ENCODE results near the gene GPT2. TPM values are rescaled to one million over a fixed set of nuclear protein-coding genes. Genes with fewer than 3 reads are reported as not detected.

Gene GPT2, protein sequence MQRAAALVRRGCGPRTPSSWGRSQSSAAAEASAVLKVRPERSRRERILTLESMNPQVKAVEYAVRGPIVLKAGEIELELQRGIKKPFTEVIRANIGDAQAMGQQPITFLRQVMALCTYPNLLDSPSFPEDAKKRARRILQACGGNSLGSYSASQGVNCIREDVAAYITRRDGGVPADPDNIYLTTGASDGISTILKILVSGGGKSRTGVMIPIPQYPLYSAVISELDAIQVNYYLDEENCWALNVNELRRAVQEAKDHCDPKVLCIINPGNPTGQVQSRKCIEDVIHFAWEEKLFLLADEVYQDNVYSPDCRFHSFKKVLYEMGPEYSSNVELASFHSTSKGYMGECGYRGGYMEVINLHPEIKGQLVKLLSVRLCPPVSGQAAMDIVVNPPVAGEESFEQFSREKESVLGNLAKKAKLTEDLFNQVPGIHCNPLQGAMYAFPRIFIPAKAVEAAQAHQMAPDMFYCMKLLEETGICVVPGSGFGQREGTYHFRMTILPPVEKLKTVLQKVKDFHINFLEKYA
- total RNA-seq = 10.3 and 16.3 TPM in 2 replicates
- 5.8 and 6.5 TPM in 2 replicates for polyA plus RNA-seq
- 7.0 and 9.9 TPM in 2 replicates for polyA plus RNA-seq (2012)
- 34.6 and 65.4 TPM in 2 replicates for polyA minus RNA-seq (ENCODE audit: low replicate concordance)

DNA sequence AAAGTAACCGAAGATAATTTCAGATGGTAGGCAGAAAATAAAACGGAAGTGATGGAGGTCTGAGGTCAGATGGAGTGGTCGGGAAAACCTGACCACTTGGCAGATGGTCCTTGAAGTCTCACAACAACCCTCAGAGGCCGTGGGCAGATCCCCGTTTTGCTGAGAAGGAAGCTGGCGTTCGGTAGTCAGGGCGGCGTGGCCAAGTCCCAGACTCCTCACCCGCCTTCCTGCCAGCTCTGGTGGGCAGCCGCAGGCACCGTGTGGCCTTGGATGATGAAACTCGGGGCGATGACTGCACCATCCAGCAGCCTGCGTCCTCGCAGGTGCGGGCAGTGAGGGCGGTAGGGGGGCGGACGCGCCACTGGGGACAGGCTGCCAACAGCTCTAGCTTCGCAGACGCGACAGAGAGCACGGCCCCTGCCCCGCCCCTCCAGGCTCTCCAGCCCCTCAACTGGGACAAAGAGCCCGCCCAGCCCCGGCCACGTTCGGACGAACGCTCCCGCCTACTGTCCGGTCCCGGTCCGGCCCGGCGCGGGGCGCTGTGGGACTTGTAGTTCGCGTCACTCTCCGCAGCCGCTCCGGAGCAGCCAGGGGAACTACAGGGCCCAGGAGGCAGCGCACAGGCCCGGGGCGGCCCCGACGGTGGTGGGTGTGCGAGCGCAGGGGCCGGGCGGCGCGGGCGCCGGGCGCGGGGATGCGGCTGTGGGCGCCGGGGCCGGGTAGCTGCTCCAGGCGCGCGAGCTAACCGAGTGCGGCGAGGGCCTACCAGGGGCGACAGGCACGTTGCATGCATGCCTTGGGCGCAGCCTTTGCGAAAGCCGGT lies at the start of gene GPT2:
GPT2 (plus strand) TSS at position 673 of the 823 bp plus-strand sequence. CDS start 354 bp downstream, outside the sequence.
- no peaks in the 10 kb centered on the region for H3K9me3 ChIP-seq (ENCODE audit: control insufficient read depth, insufficient read depth, low read depth, low read length)
- TF ChIP-seq EZH2 (IDR thresholded peaks at IDR 0.05; ENCODE audit: low read length, missing control alignments) = no peak
- TF ChIP-seq, protein P1, sequence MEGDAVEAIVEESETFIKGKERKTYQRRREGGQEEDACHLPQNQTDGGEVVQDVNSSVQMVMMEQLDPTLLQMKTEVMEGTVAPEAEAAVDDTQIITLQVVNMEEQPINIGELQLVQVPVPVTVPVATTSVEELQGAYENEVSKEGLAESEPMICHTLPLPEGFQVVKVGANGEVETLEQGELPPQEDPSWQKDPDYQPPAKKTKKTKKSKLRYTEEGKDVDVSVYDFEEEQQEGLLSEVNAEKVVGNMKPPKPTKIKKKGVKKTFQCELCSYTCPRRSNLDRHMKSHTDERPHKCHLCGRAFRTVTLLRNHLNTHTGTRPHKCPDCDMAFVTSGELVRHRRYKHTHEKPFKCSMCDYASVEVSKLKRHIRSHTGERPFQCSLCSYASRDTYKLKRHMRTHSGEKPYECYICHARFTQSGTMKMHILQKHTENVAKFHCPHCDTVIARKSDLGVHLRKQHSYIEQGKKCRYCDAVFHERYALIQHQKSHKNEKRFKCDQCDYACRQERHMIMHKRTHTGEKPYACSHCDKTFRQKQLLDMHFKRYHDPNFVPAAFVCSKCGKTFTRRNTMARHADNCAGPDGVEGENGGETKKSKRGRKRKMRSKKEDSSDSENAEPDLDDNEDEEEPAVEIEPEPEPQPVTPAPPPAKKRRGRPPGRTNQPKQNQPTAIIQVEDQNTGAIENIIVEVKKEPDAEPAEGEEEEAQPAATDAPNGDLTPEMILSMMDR (conservative IDR thresholded peaks at IDR 0.05 in 1 of 2, IDR thresholded peaks at IDR 0.05 in 1 of 2; ENCODE audit: low read depth in 1 of 2, low read length in 2 of 2) = no peak
- peak within 1 kb of the TSS; percentile 91 for H2AFZ ChIP-seq (ENCODE audit: low read length)
- no peaks in the 10 kb centered on the region for H3K79me2 ChIP-seq (ENCODE audit: control insufficient read depth, insufficient read depth, low read length)
- peaks cover 3% of the 10 kb centered on the region for H3K4me1 ChIP-seq (ENCODE audit: control insufficient read depth, extremely low read depth, insufficient read depth, low read length)
- H3K27me3 ChIP-seq (ENCODE audit: control insufficient read depth, insufficient read depth, low read length) = peaks cover 24% of the 10 kb centered on the region
- DNase-seq (ENCODE audit: low read depth in 2 of 2) = peak; percentile 93 to 95
- H3K27ac ChIP-seq (ENCODE audit: insufficient read depth, low read length) = no peak within 1 kb of the TSS
- peak within 1 kb of the TSS; percentile 94 for H3K4me2 ChIP-seq (ENCODE audit: extremely low read depth, insufficient read depth, low read length)
- H4K20me1 ChIP-seq (ENCODE audit: control insufficient read depth, extremely low read depth, insufficient read depth, low read length) = peaks cover 2% of the 10 kb centered on the region
- peak within 1 kb of the TSS; percentile 68 to 75 (median 72) for H3K4me3 ChIP-seq (replicated peaks in 1 of 4; ENCODE audit: control extremely low read depth in 1 of 4, insufficient read depth in 1 of 4, low read depth in 3 of 4, low read length in 4 of 4)
- H3K36me3 ChIP-seq (ENCODE audit: control insufficient read depth, insufficient read depth, low read length) = no peaks in the 10 kb centered on the region
- H3K9ac ChIP-seq (ENCODE audit: insufficient read depth, low read length) = peak within 1 kb of the TSS; percentile 59

DNA sequence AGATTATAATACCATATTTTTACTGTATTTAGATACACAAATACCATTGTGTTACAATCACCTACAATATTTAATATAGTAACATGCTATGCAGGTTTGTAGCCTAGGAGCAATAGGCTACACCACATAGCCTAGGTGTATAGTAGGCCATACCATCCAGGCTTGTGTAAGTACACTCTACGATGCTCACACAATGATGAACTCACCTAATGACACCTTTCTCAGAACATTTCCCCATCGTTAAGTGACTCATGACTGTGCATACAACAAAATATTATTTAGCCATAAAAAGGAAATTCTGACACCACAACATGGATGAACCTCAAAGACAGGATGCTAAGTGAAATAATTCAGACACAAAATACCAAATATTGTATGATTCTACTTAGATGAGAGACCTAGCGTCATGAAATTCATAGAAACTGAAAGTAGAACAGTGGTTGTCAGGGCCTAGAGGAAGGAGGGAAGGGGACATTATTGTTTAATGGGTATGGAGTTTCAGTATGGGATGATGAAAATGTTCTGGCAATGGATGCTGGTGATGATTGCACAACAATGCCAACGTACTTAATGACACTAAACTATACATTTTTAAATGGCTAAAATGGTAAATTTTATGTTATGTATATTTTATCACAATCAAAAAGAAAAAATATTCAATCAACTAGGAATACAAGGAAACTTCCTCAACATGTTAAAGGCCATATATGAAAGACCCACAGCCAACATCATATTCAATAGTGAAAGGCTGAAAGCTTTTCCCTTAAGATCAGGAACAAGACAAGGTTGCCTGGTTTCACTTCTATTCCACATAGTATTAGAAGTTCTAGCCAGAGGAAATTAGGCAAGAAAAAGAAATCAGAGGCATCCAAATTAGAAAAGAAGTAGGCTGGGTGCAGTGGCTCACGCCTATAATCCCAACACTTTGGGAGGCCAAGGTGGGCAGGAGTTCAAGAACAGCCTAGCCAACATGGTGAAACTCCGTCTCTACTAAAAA lies 47.3 kb upstream of the GPT2 start:
- Histone ChIP-seq H3K9me3 (ENCODE audit: control insufficient read depth, insufficient read depth, low read depth, low read length) (no peaks in the 10 kb centered on the region), H3K4me1 (ENCODE audit: control insufficient read depth, extremely low read depth, insufficient read depth, low read length) (peaks cover 2% of the 10 kb centered on the region), H3K4me3 (replicated peaks in 1 of 4; ENCODE audit: control extremely low read depth in 1 of 4, insufficient read depth in 1 of 4, low read depth in 3 of 4, low read length in 4 of 4) (no peak overlapping the region), H2AFZ (ENCODE audit: low read length) (no peak overlapping the region), H3K9ac (ENCODE audit: insufficient read depth, low read length) (no peak overlapping the region), H3K36me3 (ENCODE audit: control insufficient read depth, insufficient read depth, low read length) (no peaks in the 10 kb centered on the region), H4K20me1 (ENCODE audit: control insufficient read depth, extremely low read depth, insufficient read depth, low read length) (no peaks in the 10 kb centered on the region), H3K79me2 (ENCODE audit: control insufficient read depth, insufficient read depth, low read length) (no peaks in the 10 kb centered on the region), H3K4me2 (ENCODE audit: extremely low read depth, insufficient read depth, low read length) (no peak overlapping the region), H3K27me3 (ENCODE audit: control insufficient read depth, insufficient read depth, low read length) (no peaks in the 10 kb centered on the region), H3K27ac (ENCODE audit: insufficient read depth, low read length) (no peak overlapping the region)
- no peak for DNase-seq (ENCODE audit: low read depth in 2 of 2)
- no peak for TF ChIP-seq EZH2 (IDR thresholded peaks at IDR 0.05; ENCODE audit: low read length, missing control alignments)
- TF ChIP-seq, protein P1 (conservative IDR thresholded peaks at IDR 0.05 in 1 of 2, IDR thresholded peaks at IDR 0.05 in 1 of 2; ENCODE audit: low read depth in 1 of 2, low read length in 2 of 2) = no peak

Data from fibroblast of lung (primary cell).